ENCODE data around the gene REP15.

DNA sequence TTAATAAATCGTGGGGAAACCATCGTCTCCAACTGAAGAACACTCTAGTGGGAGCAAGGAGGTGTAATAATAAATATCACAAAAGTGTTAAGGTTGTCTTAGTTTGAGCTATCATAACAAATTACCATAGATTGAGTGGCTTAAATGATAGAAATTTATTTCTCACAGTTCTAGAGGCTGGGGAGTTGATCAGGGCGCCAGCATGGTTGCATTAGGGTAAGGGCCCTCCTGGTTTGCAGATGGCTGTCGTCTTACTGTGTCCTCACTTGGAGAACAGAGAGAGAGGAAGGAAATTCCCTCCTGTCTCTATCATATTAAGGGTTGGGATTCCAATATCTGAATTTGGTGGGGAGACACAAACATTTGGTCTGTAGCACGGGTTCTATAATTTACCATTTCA, 47.4 kb downstream of the REP15 start:
- TF ChIP-seq BHLHE40 (IDR thresholded peaks at IDR 0.05; ENCODE audit: borderline replicate concordance) (no peak), ZNF384 (IDR thresholded peaks at IDR 0.05) (no peak), FOXM1 (IDR thresholded peaks at IDR 0.05; ENCODE audit: borderline replicate concordance) (no peak), ELF4 (IDR thresholded peaks at IDR 0.05) (no peak), FOXK2 (IDR thresholded peaks at IDR 0.05) (no peak), NFRKB (IDR thresholded peaks at IDR 0.05) (no peak), SUZ12 (IDR thresholded peaks at IDR 0.05) (no peak), SP1 (IDR thresholded peaks at IDR 0.05) (no peak), FOXA1 (IDR thresholded peaks at IDR 0.05) (no peak)
